Activated B cell treated with CpG ODN at 0.5 μM for 24 hours (primary cell): ENCODE results near the gene S100A11. TPM values are rescaled to one million over a fixed set of nuclear protein-coding genes. Genes with fewer than 3 reads are reported as not detected.

Experiments
- ATAC-seq: fragments of 200-7000 bp; cut with Tn5 transposase; one replicate; pipeline ENCODE4 v1.10.0; 2021; ENCODE audit warnings: low read depth, mild to moderate bottlenecking, moderate library complexity
- CTCF ChIA-PET: fragments of 350-600 bp; sonication (Branson Sonifier 250); formaldehyde crosslinking; loops from one replicate; lab custom pipeline; 2021; ENCODE audit warnings: antibody characterized with exemption; lab: Charles Lee
- POLR2A ChIA-PET: fragments of 350-600 bp; sonication (Branson Sonifier 250); formaldehyde crosslinking; loops from one replicate; lab custom pipeline; 2021; ENCODE audit warnings: antibody characterized with exemption; lab: Charles Lee
- DNase-seq: peaks from one replicate; pipeline ENCODE4 v3.0.0; 2022
- H3K27ac Mint-ChIP-seq: one replicate; pipeline ENCODE4 v1.8.0; 2020; ENCODE audit warnings: mixed read lengths
- H3K27me3 Mint-ChIP-seq: one replicate; pipeline ENCODE4 v1.8.0; 2021; ENCODE audit warnings: mixed read lengths
- H3K36me3 Mint-ChIP-seq: one replicate; pipeline ENCODE4 v1.8.0; 2021; ENCODE audit warnings: low read depth, mixed read lengths
- H3K4me1 Mint-ChIP-seq: one replicate; pipeline ENCODE4 v1.8.0; 2021; ENCODE audit warnings: mixed read lengths
- H3K4me3 Mint-ChIP-seq: one replicate; pipeline ENCODE4 v1.8.0; 2020; ENCODE audit warnings: mild to moderate bottlenecking, mixed read lengths
- H3K9me3 Mint-ChIP-seq: one replicate; pipeline ENCODE4 v1.8.0; 2020; ENCODE audit warnings: mixed read lengths
- intact Hi-C: fragments of 100-400 bp; cut with micrococcal nuclease; formaldehyde crosslinking; loops from one replicate; pipeline ENCODE4 v1.15.1; 2024
- total RNA-seq: library from RNA; stranded (reverse); gene quantifications from 2 replicates; pipeline ENCODE4 v1.2.3, GENCODE V29; 2022
- TF ChIP-seq, protein P1 (sequence below): fragments of 200-600 bp; IDR thresholded peaks from one replicate; pipeline ENCODE4 v1.8.0; 2022; ENCODE audit warnings: antibody characterized with exemption, mild to moderate bottlenecking

The S100A11 gene
- total RNA-seq, 1 donor from 2014 or later: 65.6 TPM

DNA sequence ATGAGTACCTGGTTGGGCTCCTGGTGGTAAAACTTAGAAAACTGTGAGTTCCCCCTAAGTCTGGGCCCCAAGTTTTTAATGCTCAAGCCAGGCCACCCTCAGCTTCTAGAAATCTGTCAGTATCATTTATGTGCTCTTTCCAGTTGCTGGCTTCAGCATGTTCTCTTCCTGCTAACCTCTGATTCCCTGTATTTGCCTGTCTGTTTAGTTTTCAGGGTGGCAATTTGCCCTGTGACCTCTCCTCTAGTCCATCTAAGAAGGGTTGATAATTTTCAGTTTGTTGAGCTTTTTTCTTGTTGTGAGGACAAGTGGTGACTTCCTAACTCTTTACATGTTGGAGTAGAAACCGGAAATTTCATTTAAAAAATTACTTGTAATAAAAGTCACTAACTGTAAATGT lies 27.1 kb downstream of the S100A11 start:
- Mint-ChIP-seq H3K4me1 (no peaks in the 10 kb centered on the region), H3K36me3 (no peaks in the 10 kb centered on the region), H3K27me3 (peaks cover 31% of the 10 kb centered on the region), H3K27ac (no peak overlapping the region), H3K4me3 (no peak overlapping the region), H3K9me3 (no peaks in the 10 kb centered on the region)
- POLR2A ChIA-PET: no interaction called here
- ATAC-seq (no peak), DNase-seq (no peak)
- intact Hi-C loops: no loop called here
- CTCF ChIA-PET: interaction anchor here (1.0 to 1.1 kb wide), 2 partner anchors 8 to 77 kb away, joined by 3 to 4 read pairs; no protein-coding TSS in a partner anchor
- TF ChIP-seq, protein P1, sequence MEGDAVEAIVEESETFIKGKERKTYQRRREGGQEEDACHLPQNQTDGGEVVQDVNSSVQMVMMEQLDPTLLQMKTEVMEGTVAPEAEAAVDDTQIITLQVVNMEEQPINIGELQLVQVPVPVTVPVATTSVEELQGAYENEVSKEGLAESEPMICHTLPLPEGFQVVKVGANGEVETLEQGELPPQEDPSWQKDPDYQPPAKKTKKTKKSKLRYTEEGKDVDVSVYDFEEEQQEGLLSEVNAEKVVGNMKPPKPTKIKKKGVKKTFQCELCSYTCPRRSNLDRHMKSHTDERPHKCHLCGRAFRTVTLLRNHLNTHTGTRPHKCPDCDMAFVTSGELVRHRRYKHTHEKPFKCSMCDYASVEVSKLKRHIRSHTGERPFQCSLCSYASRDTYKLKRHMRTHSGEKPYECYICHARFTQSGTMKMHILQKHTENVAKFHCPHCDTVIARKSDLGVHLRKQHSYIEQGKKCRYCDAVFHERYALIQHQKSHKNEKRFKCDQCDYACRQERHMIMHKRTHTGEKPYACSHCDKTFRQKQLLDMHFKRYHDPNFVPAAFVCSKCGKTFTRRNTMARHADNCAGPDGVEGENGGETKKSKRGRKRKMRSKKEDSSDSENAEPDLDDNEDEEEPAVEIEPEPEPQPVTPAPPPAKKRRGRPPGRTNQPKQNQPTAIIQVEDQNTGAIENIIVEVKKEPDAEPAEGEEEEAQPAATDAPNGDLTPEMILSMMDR: no peak

DNA sequence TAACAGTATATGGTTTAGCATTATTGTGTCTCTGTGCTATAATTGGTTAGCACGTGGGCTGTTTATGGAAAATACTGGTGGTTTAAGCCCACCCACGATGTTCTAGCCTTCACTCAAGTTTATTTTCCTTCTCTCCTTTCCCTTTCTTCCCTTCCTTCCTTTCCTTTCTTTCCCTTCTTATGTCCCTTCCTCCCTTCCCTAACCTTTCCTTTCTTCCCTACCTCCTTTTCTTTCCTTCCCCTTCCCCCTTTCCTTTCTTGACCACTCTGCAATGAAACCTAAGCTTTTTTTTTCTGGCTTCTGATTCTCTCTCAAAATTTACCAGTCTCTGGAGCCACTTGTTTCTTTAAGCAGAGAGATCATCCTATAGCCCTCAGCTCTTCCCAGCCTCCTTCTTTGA lies 29.8 kb downstream of the S100A11 start:
- ChIA-PET CTCF (no interaction called here), POLR2A (no interaction called here)
- intact Hi-C loops: no loop called here
- DNase-seq (no peak), ATAC-seq (no peak)
- H3K27me3 Mint-ChIP-seq: peaks cover 21% of the 10 kb centered on the region
- TF ChIP-seq, protein P1: no peak
- H3K9me3 Mint-ChIP-seq: no peaks in the 10 kb centered on the region
- no peaks in the 10 kb centered on the region for H3K4me1 Mint-ChIP-seq
- no peak overlapping the region for H3K27ac Mint-ChIP-seq
- no peaks in the 10 kb centered on the region for H3K36me3 Mint-ChIP-seq
- no peak overlapping the region for H3K4me3 Mint-ChIP-seq

DNA sequence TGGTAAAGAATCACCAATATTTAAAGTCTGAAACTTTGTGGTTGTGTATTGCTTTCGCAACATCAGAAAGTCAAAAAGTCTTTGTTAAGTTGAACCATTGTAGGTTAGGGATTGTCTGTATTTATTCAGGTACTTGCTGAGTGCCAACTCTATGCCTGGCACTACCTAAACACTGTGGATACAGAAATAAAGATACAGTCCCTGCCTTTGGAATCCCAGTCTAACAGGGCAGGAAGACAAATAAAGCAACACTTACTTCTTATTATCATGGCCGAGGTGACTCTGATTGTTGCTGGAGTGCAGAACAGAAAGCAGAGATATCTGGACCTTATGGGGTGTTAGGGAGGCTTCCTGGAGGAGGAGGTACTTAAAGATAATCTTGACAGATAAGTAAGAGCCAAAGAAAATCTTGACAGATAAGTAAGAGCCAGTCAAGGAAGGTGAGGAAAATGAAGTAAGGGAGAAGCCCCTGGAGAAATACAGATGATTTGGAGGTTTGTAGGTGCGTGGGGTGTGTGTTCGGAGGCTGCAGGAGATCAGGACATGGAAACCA lies 31.4 kb downstream of the S100A11 start:
- H3K27me3 Mint-ChIP-seq: peaks cover 30% of the 10 kb centered on the region
- no peak overlapping the region for H3K27ac Mint-ChIP-seq
- DNase-seq (no peak), ATAC-seq (no peak)
- TF ChIP-seq, protein P1: no peak
- POLR2A ChIA-PET: no interaction called here
- CTCF ChIA-PET: interaction anchor here (8.3 to 14.4 kb wide), 2 partner anchors 37 to 70 kb away, joined by 147 to 204 read pairs; no protein-coding TSS in a partner anchor
- H3K36me3 Mint-ChIP-seq: no peaks in the 10 kb centered on the region
- H3K9me3 Mint-ChIP-seq: no peaks in the 10 kb centered on the region
- H3K4me3 Mint-ChIP-seq: no peak overlapping the region
- intact Hi-C loops: no loop called here
- no peaks in the 10 kb centered on the region for H3K4me1 Mint-ChIP-seq

DNA sequence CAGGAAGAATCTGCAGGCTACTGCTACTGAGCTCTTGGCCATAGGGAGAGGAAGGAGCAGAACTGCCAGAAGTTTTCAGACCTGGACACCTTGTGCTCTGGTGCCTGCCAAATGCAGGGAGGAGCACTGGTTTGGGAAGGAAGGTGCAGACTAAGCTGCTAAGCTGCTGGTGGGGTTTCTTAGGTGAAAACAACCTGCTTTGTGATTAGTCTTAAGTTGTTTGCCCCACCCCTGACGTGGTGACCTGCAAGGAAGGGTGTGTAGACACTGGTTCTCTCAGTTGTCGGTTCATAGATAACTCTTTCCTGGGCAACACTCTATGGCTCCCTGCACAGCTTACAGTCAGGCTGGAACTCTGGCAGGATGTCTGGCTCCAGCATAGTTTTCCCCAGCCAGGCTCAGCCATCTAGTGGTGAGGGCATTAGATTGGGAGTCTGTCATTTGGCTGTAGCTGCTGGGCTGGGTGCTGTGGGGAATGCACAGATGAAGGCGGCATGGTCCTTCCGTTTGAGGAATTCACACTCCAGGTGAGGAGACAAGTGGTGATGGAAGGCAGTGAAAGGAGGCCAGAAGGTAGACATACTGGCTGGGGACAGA lies 32.9 kb downstream of the S100A11 start:
- intact Hi-C loops: no loop called here
- H3K27me3 Mint-ChIP-seq: peaks cover 28% of the 10 kb centered on the region
- DNase-seq (no peak), ATAC-seq (no peak)
- no peaks in the 10 kb centered on the region for H3K9me3 Mint-ChIP-seq
- TF ChIP-seq, protein P1: no peak
- POLR2A ChIA-PET: no interaction called here
- H3K4me3 Mint-ChIP-seq: no peak overlapping the region
- CTCF ChIA-PET: interaction anchor here (1.3 to 14.4 kb wide), 6 partner anchors 12 to 120 kb away, joined by 3 to 204 read pairs (median 42); no protein-coding TSS in a partner anchor
- no peaks in the 10 kb centered on the region for H3K36me3 Mint-ChIP-seq
- no peaks in the 10 kb centered on the region for H3K4me1 Mint-ChIP-seq
- H3K27ac Mint-ChIP-seq: no peak overlapping the region

DNA sequence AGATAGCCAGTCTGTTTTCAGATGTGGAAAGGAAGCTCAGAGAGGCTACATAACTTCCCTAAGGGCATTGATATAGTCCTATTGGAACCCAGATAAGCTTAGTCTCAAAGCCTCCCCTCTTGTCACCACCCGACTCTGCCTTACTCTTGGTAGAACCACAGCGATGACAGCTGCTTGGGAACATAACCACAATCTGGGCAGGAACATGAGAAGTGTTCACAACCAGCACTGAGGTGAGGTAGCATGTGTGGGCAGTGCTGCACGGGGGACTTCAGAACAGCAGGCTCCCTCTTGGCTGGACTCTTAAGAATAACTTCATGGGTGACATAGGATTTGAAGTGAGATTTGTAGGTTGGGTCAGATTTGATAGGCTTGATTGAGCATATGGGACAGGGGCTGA lies 33.8 kb downstream of the S100A11 start:
- Mint-ChIP-seq H3K9me3 (no peaks in the 10 kb centered on the region), H3K27ac (no peak overlapping the region), H3K36me3 (no peaks in the 10 kb centered on the region), H3K27me3 (peaks cover 27% of the 10 kb centered on the region), H3K4me3 (no peak overlapping the region), H3K4me1 (no peaks in the 10 kb centered on the region)
- CTCF ChIA-PET: interaction anchor here (1.0 to 14.4 kb wide), 11 partner anchors 10 to 119 kb away, joined by 3 to 204 read pairs (median 17); partner anchors contain the start of gene THEM4
- DNase-seq (no peak), ATAC-seq (no peak)
- TF ChIP-seq, protein P1: no peak
- POLR2A ChIA-PET: interaction anchor here (1.2 kb wide), 1 partner anchor 94 kb away, joined by 4 read pairs; the partner anchor contains the start of gene THEM4
- intact Hi-C loops: no loop called here
